Measurements from ENCODE around the gene THSD7B.

Gene THSD7B

GRCh38 chr2:136985044-136985443 lies 219.7 kb downstream of the THSD7B start:
- H3K79me2 ChIP-seq (ENCODE audit: control insufficient read depth, low read length) = no peaks in the 10 kb centered on the region
- H3K4me2 ChIP-seq (ENCODE audit: low read length) = no peak overlapping the region
- no peaks in the 10 kb centered on the region for H3F3A ChIP-seq (ENCODE audit: control insufficient read depth, insufficient read depth)
- H3K36me3 ChIP-seq (ENCODE audit: control insufficient read depth, low read length) = no peaks in the 10 kb centered on the region
- H3K9me2 ChIP-seq (replicated peaks; ENCODE audit: control insufficient read depth, low read length) = no peaks in the 10 kb centered on the region
- H4K20me1 ChIP-seq (ENCODE audit: control insufficient read depth, insufficient read depth, low read depth, low read length) = no peaks in the 10 kb centered on the region
- H3K4me3 ChIP-seq (ENCODE audit: low read length) = no peak overlapping the region
- no peak for TF ChIP-seq CTCF (IDR thresholded peaks at IDR 0.05; ENCODE audit: low read depth, low read length, poor library complexity, severe bottlenecking)
- TF ChIP-seq EZH2phosphoT487 (IDR thresholded peaks at IDR 0.05; ENCODE audit: borderline replicate concordance, low read length) = no peak
- H3K4me1 ChIP-seq (ENCODE audit: control insufficient read depth, low read length) = no peaks in the 10 kb centered on the region
- no peaks in the 10 kb centered on the region for H3K9me3 ChIP-seq (ENCODE audit: control insufficient read depth, insufficient read depth, low read length)
- H3K27ac ChIP-seq (ENCODE audit: low read depth, low read length) = no peak overlapping the region
- H3K27me3 ChIP-seq (ENCODE audit: control insufficient read depth, low read length) = no peaks in the 10 kb centered on the region

- H4K20me1 ChIP-seq (ENCODE audit: control insufficient read depth, insufficient read depth, low read depth, low read length) = no peaks in the 10 kb centered on the region
- H3K36me3 ChIP-seq (ENCODE audit: control insufficient read depth, low read length) = no peaks in the 10 kb centered on the region
- H3K27ac ChIP-seq (ENCODE audit: low read depth, low read length) = no peak overlapping the region
- no peaks in the 10 kb centered on the region for H3K9me2 ChIP-seq (replicated peaks; ENCODE audit: control insufficient read depth, low read length)
- no peaks in the 10 kb centered on the region for H3K79me2 ChIP-seq (ENCODE audit: control insufficient read depth, low read length)
- no peak for TF ChIP-seq CTCF (IDR thresholded peaks at IDR 0.05; ENCODE audit: low read depth, low read length, poor library complexity, severe bottlenecking)
- no peak for TF ChIP-seq EZH2phosphoT487 (IDR thresholded peaks at IDR 0.05; ENCODE audit: borderline replicate concordance, low read length)
- H3K4me2 ChIP-seq (ENCODE audit: low read length) = no peak overlapping the region
- H3K4me1 ChIP-seq (ENCODE audit: control insufficient read depth, low read length) = no peaks in the 10 kb centered on the region
- H3F3A ChIP-seq (ENCODE audit: control insufficient read depth, insufficient read depth) = no peaks in the 10 kb centered on the region
- H3K4me3 ChIP-seq (ENCODE audit: low read length) = no peak overlapping the region
- no peaks in the 10 kb centered on the region for H3K27me3 ChIP-seq (ENCODE audit: control insufficient read depth, low read length)
- H3K9me3 ChIP-seq (ENCODE audit: control insufficient read depth, insufficient read depth, low read length) = no peaks in the 10 kb centered on the region
Measured at GRCh38 chr2:136986605-136987221, 221.4 kb downstream of the THSD7B start.

- Histone ChIP-seq H3K4me3 (ENCODE audit: low read length) (no peak overlapping the region), H3K9me2 (replicated peaks; ENCODE audit: control insufficient read depth, low read length) (no peaks in the 10 kb centered on the region)
- TF ChIP-seq CTCF (IDR thresholded peaks at IDR 0.05; ENCODE audit: low read depth, low read length, poor library complexity, severe bottlenecking) = no peak
Measured at GRCh38 chr2:136990316-136990715, 225.0 kb downstream of the THSD7B start.

More at GRCh38 chr2:136990316-136990715, 225.0 kb downstream of the THSD7B start:
- no peaks in the 10 kb centered on the region for H3F3A ChIP-seq (ENCODE audit: control insufficient read depth, insufficient read depth)
- no peaks in the 10 kb centered on the region for H3K4me1 ChIP-seq (ENCODE audit: control insufficient read depth, low read length)
- no peaks in the 10 kb centered on the region for H3K9me3 ChIP-seq (ENCODE audit: control insufficient read depth, insufficient read depth, low read length)
- H3K4me2 ChIP-seq (ENCODE audit: low read length) = no peak overlapping the region
- no peak overlapping the region for H3K27ac ChIP-seq (ENCODE audit: low read depth, low read length)
- H3K27me3 ChIP-seq (ENCODE audit: control insufficient read depth, low read length) = no peaks in the 10 kb centered on the region
- H3K36me3 ChIP-seq (ENCODE audit: control insufficient read depth, low read length) = no peaks in the 10 kb centered on the region
- H3K79me2 ChIP-seq (ENCODE audit: control insufficient read depth, low read length) = no peaks in the 10 kb centered on the region
- H4K20me1 ChIP-seq (ENCODE audit: control insufficient read depth, insufficient read depth, low read depth, low read length) = no peaks in the 10 kb centered on the region

All from DOHH2 (cell line).